GM18909 (cell line): ENCODE measurements around the gene ZNF236.

Source experiments
- ATAC-seq: cut with Tn5 transposase; IDR thresholded peaks from one replicate; pipeline ENCODE4 v1.9.1; 2021; ENCODE audit warnings: mild to moderate bottlenecking; ENCODE audit not compliant: unreplicated experiment, poor library complexity

ZNF236 gene

GRCh38 chr18:76819411-76820136 lies 2.8 kb upstream of the ZNF236 start:
- no peak for ATAC-seq

- ATAC-seq = no peak
These were observed 942 bp upstream of the ZNF236 start for GRCh38 chr18:76821356-76821874.

- peak; percentile 45 for ATAC-seq
These were observed 367 bp upstream of the ZNF236 start for GRCh38 chr18:76821875-76822505.

GRCh38 chr18:76823161-76823538 lies 793 bp downstream of the ZNF236 start:
- no peak for ATAC-seq

- no peak for ATAC-seq
These were observed 1.2 kb downstream of the ZNF236 start for GRCh38 chr18:76823587-76824011.

GRCh38 chr18:76824145-76824676 lies 1.9 kb downstream of the ZNF236 start:
- ATAC-seq = no peak

- ATAC-seq = no peak
These were observed 2.4 kb downstream of the ZNF236 start for GRCh38 chr18:76824754-76825153.

GRCh38 chr18:76827205-76828200 lies 5.1 kb downstream of the ZNF236 start:
- ATAC-seq = no peak

- no peak for ATAC-seq
These were observed 12.0 kb downstream of the ZNF236 start for GRCh38 chr18:76834379-76834778.

- ATAC-seq = no peak
These were observed 13.0 kb downstream of the ZNF236 start for GRCh38 chr18:76835380-76835779.

- no peak for ATAC-seq
These were observed 14.7 kb downstream of the ZNF236 start for GRCh38 chr18:76837071-76837470.

- no peak for ATAC-seq
These were observed 15.8 kb downstream of the ZNF236 start for GRCh38 chr18:76838182-76838581.

GRCh38 chr18:76839086-76839794 lies 16.9 kb downstream of the ZNF236 start:
- no peak for ATAC-seq

- ATAC-seq = no peak
These were observed 20.6 kb downstream of the ZNF236 start for GRCh38 chr18:76842837-76843530.

GRCh38 chr18:76844144-76844543 lies 21.8 kb downstream of the ZNF236 start:
- ATAC-seq = no peak

GRCh38 chr18:76844742-76845477 lies 22.6 kb downstream of the ZNF236 start:
- no peak for ATAC-seq

GRCh38 chr18:76846217-76846616 lies 23.9 kb downstream of the ZNF236 start:
- ATAC-seq = no peak

GRCh38 chr18:76847916-76848315 lies 25.6 kb downstream of the ZNF236 start:
- no peak for ATAC-seq
